ENCODE data around the gene SLC9C1. TPM values are rescaled to one million over a fixed set of nuclear protein-coding genes. Genes with fewer than 3 reads are reported as not detected.

The SLC9C1 gene
- total and polyA plus RNA-seq, 9 of the 15 experiments (the other 6 are each of a cell fraction or from before 2014, with no cell fraction given): not detected

- TF ChIP-seq FOXA3 (CRISPR knock-in tag; conservative IDR thresholded peaks at IDR 0.05 in 1 of 2, IDR thresholded peaks at IDR 0.05 in 1 of 2): no peak
- 0 out of 2 replicates have a peak, but pooled peaks have one; percentile 4 for TF ChIP-seq SMC3 (conservative IDR thresholded peaks at IDR 0.05; ENCODE audit: insufficient read depth, low read depth, low read length)
- peak; percentile 28; the same call in 1 of the 2 replicates for TF ChIP-seq MAFG (tag; conservative IDR thresholded peaks at IDR 0.05)
- TF ChIP-seq RAD21 (CRISPR knock-in tag; conservative IDR thresholded peaks at IDR 0.05 in 1 of 2, IDR thresholded peaks at IDR 0.05 in 1 of 2): peak in 1 of 2 experiments; percentile 48; a peak in 2 of 4 replicates
- TF ChIP-seq CTCF (IDR thresholded peaks at IDR 0.05 in 2 of 3, conservative IDR thresholded peaks at IDR 0.05 in 1 of 3; ENCODE audit: insufficient read depth in 2 of 3, low read depth in 1 of 3, low read length in 3 of 3): peak in 2 of 3 experiments; percentile 47 to 49; a peak in 4 of 6 replicates
- no peak for TF ChIP-seq PRPF4 (IDR thresholded peaks at IDR 0.05; ENCODE audit: insufficient read depth, low read depth, low read length, poor library complexity, severe bottlenecking)
Measured at GRCh38 chr3:112293368-112294321, at the start of gene SLC9C1 (continued).
